ENCODE data around the gene ATP5F1B.

DNA sequence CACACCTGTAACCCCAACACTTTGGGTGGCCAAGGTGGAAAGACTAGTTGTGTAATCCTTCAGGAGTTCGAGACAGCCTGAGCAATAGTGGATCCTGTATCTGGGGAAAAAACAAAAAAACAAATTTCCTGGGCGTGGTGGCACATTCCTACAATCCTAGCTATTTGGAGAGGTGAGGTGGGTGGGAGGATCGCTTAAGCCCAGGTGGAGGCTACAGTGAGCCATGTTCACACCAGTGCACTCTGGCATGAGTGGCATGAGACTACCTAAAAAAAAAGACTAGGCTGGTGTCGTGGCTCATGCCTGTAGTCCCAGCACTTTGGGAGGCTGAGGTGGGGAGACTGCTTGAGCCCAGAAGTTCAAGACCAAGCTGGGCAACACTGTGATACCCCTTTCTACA is 25.1 kb upstream of the ATP5F1B start:
- TF ChIP-seq HDAC2 (IDR thresholded peaks at IDR 0.05) = no peak
- TF ChIP-seq MYNN (IDR thresholded peaks at IDR 0.05) = no peak
- TF ChIP-seq MYNN (CRISPR knock-in tag; IDR thresholded peaks at IDR 0.05) = no peak
- no peak for TF ChIP-seq HDGF (IDR thresholded peaks at IDR 0.05)
- TF ChIP-seq CREB1 (IDR thresholded peaks at IDR 0.05) = no peak
- TF ChIP-seq CREB1 (CRISPR knock-in tag; IDR thresholded peaks at IDR 0.05) = no peak
- no peak for TF ChIP-seq EZH2 (IDR thresholded peaks at IDR 0.05; ENCODE audit: borderline replicate concordance, low read depth, low read length)
- TF ChIP-seq ZNF24 (IDR thresholded peaks at IDR 0.05) = no peak
- no peak for TF ChIP-seq GABPA (tag; conservative IDR thresholded peaks at IDR 0.05; ENCODE audit: low read depth)
- TF ChIP-seq, protein P1, sequence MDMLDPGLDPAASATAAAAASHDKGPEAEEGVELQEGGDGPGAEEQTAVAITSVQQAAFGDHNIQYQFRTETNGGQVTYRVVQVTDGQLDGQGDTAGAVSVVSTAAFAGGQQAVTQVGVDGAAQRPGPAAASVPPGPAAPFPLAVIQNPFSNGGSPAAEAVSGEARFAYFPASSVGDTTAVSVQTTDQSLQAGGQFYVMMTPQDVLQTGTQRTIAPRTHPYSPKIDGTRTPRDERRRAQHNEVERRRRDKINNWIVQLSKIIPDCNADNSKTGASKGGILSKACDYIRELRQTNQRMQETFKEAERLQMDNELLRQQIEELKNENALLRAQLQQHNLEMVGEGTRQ (CRISPR knock-in tag; IDR thresholded peaks at IDR 0.05) = no peak
- TF ChIP-seq PTBP1 (IDR thresholded peaks at IDR 0.05; ENCODE audit: low read depth, low read length) = no peak
- no peak for TF ChIP-seq ZNF41 (CRISPR knock-in tag; conservative IDR thresholded peaks at IDR 0.05)
- TF ChIP-seq, protein P2, sequence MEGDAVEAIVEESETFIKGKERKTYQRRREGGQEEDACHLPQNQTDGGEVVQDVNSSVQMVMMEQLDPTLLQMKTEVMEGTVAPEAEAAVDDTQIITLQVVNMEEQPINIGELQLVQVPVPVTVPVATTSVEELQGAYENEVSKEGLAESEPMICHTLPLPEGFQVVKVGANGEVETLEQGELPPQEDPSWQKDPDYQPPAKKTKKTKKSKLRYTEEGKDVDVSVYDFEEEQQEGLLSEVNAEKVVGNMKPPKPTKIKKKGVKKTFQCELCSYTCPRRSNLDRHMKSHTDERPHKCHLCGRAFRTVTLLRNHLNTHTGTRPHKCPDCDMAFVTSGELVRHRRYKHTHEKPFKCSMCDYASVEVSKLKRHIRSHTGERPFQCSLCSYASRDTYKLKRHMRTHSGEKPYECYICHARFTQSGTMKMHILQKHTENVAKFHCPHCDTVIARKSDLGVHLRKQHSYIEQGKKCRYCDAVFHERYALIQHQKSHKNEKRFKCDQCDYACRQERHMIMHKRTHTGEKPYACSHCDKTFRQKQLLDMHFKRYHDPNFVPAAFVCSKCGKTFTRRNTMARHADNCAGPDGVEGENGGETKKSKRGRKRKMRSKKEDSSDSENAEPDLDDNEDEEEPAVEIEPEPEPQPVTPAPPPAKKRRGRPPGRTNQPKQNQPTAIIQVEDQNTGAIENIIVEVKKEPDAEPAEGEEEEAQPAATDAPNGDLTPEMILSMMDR (IDR thresholded peaks at IDR 0.05 in 2 of 3, conservative IDR thresholded peaks at IDR 0.05 in 1 of 3; ENCODE audit: insufficient read depth in 2 of 3, low read depth in 1 of 3, low read length in 3 of 3) = no peak
- no peak for TF ChIP-seq ZNF274 (IDR thresholded peaks at IDR 0.05; ENCODE audit: borderline replicate concordance, low read depth, low read length)
- no peak for TF ChIP-seq POLR2AphosphoS5 (IDR thresholded peaks at IDR 0.05; ENCODE audit: control insufficient read depth, insufficient read depth, low read depth, low read length)
